K562 (cell line): ENCODE data around the gene RPUSD2. TPM values are rescaled to one million over a fixed set of nuclear protein-coding genes. Genes with fewer than 3 reads are reported as not detected.

Experiments used
- ETV6 ChIP-seq, 3 experiments: fragments of 150-350 bp in 1 of 3; sonication (generic) in 1 of 3; formaldehyde crosslinking in 1 of 3; IDR thresholded peaks; 2 replicates each; pipeline versions ENCODE4 v1.6.1 to v1.8.0; 2014 to 2022; ENCODE audit warnings: borderline replicate concordance in 2 of 3, low read depth in 2 of 3, antibody characterized with exemption in 1 of 3, low read length in 1 of 3, mild to moderate bottlenecking in 1 of 3, missing genetic modification reagents in 1 of 3
- HLTF ChIP-seq: fragments of 450-650 bp; IDR thresholded peaks from 2 replicates; pipeline ENCODE4 v1.6.1; 2016
- KLF13 ChIP-seq: fragments of 450-650 bp; IDR thresholded peaks from 2 replicates; pipeline ENCODE4 v1.6.1; 2016; ENCODE audit warnings: missing genetic modification characterization, low read depth, mild to moderate bottlenecking, missing compliant biosample characterization, moderate library complexity, borderline replicate concordance
- MBD2 ChIP-seq: sonication (generic); IDR thresholded peaks from 2 replicates; pipeline ENCODE4 v1.6.1; 2016; ENCODE audit warnings: low read depth, borderline replicate concordance
- NEUROD1 ChIP-seq: fragments of 150-350 bp; IDR thresholded peaks from 2 replicates; pipeline ENCODE4 v1.6.1; 2014; ENCODE audit warnings: borderline replicate concordance, low read length, low read depth; ENCODE audit not compliant: partially characterized antibody
- PML ChIP-seq: IDR thresholded peaks from 2 replicates; pipeline ENCODE4 v1.6.1; 2012; ENCODE audit warnings: low read length, inconsistent platforms
- POLR2AphosphoS2 ChIP-seq: IDR thresholded peaks from 2 replicates; pipeline ENCODE4 v1.6.1; 2012; ENCODE audit warnings: low read length, improper control_type of control experiment
- POLR2G ChIP-seq: fragments of 200-400 bp; formaldehyde crosslinking; IDR thresholded peaks from 2 replicates; pipeline ENCODE4 v1.6.1; 2017; ENCODE audit warnings: low read depth, mild to moderate bottlenecking, antibody characterized with exemption, low read length, moderate library complexity
- RBBP5 ChIP-seq: fragments of 200-600 bp; sonication (generic); IDR thresholded peaks from 2 replicates; pipeline ENCODE4 v1.6.1; 2012; ENCODE audit warnings: borderline replicate concordance, mild to moderate bottlenecking, low read length, control low read depth, inconsistent platforms; ENCODE audit not compliant: insufficient read depth, poor library complexity, severe bottlenecking
- SMAD2 ChIP-seq: fragments of 150-350 bp; IDR thresholded peaks from 2 replicates; pipeline ENCODE4 v1.6.1; 2014; ENCODE audit warnings: low read depth, mild to moderate bottlenecking, low read length
- SNIP1 ChIP-seq: fragments of 450-650 bp; IDR thresholded peaks from 2 replicates; pipeline ENCODE4 v1.7.1; 2017; ENCODE audit warnings: low read depth, mild to moderate bottlenecking
- SRF ChIP-seq, 2 experiments: fragments of 250-450, 450-650 bp in 1 of 2; sonication (Bioruptor Pico) in 1 of 2; sonication (generic) in 1 of 2; formaldehyde crosslinking; IDR thresholded peaks; 2 replicates each; pipeline versions ENCODE4 v1.5.0 to v1.5.1; 2020 to 2022; ENCODE audit warnings: mild to moderate bottlenecking in 1 of 2, missing genetic modification reagents in 1 of 2
- TCF7L2 ChIP-seq: fragments of 150-350 bp; IDR thresholded peaks from 2 replicates; pipeline ENCODE4 v1.6.1; 2016; ENCODE audit warnings: low read depth, mild to moderate bottlenecking, low read length, moderate library complexity
- TCFL5 ChIP-seq: fragments of 250-450 bp; sonication (Bioruptor Pico); conservative IDR thresholded peaks from 2 replicates; pipeline ENCODE4 v1.6.1; 2021; ENCODE audit warnings: mild to moderate bottlenecking, moderate library complexity, matching md5 sums
- ZBTB1 ChIP-seq: sonication (generic); formaldehyde crosslinking; IDR thresholded peaks from 2 replicates; pipeline ENCODE4 v1.8.1; 2023; ENCODE audit warnings: missing genetic modification reagents, low read depth, mild to moderate bottlenecking, borderline replicate concordance
- ZKSCAN8 ChIP-seq: fragments of 200-800 bp; sonication (Bioruptor generic); IDR thresholded peaks from 2 replicates; pipeline ENCODE4 v1.6.1; 2016; ENCODE audit warnings: missing genetic modification characterization, missing compliant biosample characterization
- ZNF354B ChIP-seq: fragments of 250-450 bp; sonication (Bioruptor Pico); IDR thresholded peaks from 2 replicates; pipeline ENCODE4 v1.4.0; 2020
- ZNF384 ChIP-seq: IDR thresholded peaks from 2 replicates; pipeline ENCODE4 v1.6.1; 2012; ENCODE audit warnings: low read depth, low read length, improper control_type of control experiment
- ZNF668 ChIP-seq: fragments of 250-450 bp; sonication (Bioruptor Pico); IDR thresholded peaks from 2 replicates; pipeline ENCODE4 v1.8.0; 2022; ENCODE audit warnings: mild to moderate bottlenecking, inconsistent platforms
- polyA plus RNA-seq, 8 experiments: library from polyadenylated mRNA; depleted of rRNA in 4 of 8; stranded (reverse) in 5 of 8; unstranded in 3 of 8; fragments of >200 nt; fragmentation: Nextera tagmentation in 2 of 8; fragmentation: Illumina TruSeq in 1 of 8; extraction: Ambion mirVana in 2 of 8; extraction: Trizol in 1 of 8; gene quantifications; 2 replicates each; pipeline versions ENCODE4 v1.2.1 to v1.2.3, GENCODE V29; 2011 to 2014; ENCODE audit warnings: inconsistent platforms in 1 of 8, missing spikeins in 1 of 8
- total RNA-seq, 7 experiments: library from RNA; depleted of rRNA in 6 of 7; stranded (reverse); fragments of >200 nt in 6 of 7; fragmentation: Illumina TruSeq in 2 of 7; extraction: Trizol in 2 of 7; gene quantifications; 2 replicates each; pipeline versions ENCODE4 v1.2.1 to v1.2.3, GENCODE V29; 2011 to 2021; ENCODE audit warnings: low replicate concordance in 1 of 7
- TF ChIP-seq, protein P1 (sequence below): sonication (generic); formaldehyde crosslinking; IDR thresholded peaks from 2 replicates; pipeline ENCODE4 v1.8.0; 2022; ENCODE audit warnings: mild to moderate bottlenecking, missing genetic modification reagents
- TF ChIP-seq, protein P2 (sequence below), 2 experiments: fragments of 150-350 bp in 1 of 2; IDR thresholded peaks; 2 replicates each; pipeline ENCODE4 v1.6.1; 2012 to 2016; ENCODE audit warnings: low read depth in 2 of 2, low read length in 2 of 2, mild to moderate bottlenecking in 1 of 2, moderate library complexity in 1 of 2
- TF ChIP-seq, protein P3 (sequence below): fragments of 250-450 bp; sonication (Bioruptor Pico); IDR thresholded peaks from 2 replicates; pipeline ENCODE4 v1.8.0; 2021; ENCODE audit warnings: moderate library complexity, mild to moderate bottlenecking, inconsistent platforms

Gene RPUSD2
- total and polyA plus RNA-seq, 9 of the 15 experiments (the other 6 are each of a cell fraction or from before 2014, with no cell fraction given): 3.7 to 30.2 (median 14.3) TPM

DNA sequence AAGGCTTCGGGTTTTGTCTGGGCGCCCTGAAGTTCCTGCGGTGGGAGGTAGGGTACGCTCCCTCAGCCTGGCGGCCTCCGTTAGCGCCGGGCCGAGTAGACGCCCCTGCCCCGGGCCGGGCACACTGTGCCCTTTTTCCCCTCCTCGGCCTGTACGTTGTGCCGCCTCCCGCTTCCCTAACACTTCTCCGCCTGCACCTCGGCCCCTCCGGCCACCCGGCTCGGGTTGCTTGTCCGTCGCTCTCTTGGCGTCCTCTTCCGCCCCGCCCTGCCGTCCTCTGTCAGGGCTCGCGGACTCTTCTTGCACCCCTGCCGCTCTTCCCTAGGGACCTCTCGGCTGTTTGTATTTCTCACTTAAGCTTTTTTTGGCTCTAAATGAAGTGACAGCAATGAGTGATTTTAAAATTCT is 25.3 kb downstream of the RPUSD2 start (continued):
- no peak for TF ChIP-seq MBD2
- no peak for TF ChIP-seq NEUROD1
- no peak for TF ChIP-seq TCF7L2
- TF ChIP-seq POLR2G: peak; percentile 84
- TF ChIP-seq, protein P1, sequence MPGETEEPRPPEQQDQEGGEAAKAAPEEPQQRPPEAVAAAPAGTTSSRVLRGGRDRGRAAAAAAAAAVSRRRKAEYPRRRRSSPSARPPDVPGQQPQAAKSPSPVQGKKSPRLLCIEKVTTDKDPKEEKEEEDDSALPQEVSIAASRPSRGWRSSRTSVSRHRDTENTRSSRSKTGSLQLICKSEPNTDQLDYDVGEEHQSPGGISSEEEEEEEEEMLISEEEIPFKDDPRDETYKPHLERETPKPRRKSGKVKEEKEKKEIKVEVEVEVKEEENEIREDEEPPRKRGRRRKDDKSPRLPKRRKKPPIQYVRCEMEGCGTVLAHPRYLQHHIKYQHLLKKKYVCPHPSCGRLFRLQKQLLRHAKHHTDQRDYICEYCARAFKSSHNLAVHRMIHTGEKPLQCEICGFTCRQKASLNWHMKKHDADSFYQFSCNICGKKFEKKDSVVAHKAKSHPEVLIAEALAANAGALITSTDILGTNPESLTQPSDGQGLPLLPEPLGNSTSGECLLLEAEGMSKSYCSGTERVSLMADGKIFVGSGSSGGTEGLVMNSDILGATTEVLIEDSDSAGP: no peak
- peak; percentile 97 for TF ChIP-seq RBBP5
- TF ChIP-seq PML: no peak
- TF ChIP-seq ZNF668 (CRISPR knock-in tag): no peak
- no peak for TF ChIP-seq TCFL5 (CRISPR knock-in tag)
- no peak for TF ChIP-seq SNIP1
- TF ChIP-seq HLTF: no peak
- TF ChIP-seq ZNF384: no peak
- TF ChIP-seq ZKSCAN8 (CRISPR knock-in tag): no peak
- no peak for TF ChIP-seq ETV6 (IDR thresholded peaks at IDR 0.05; ENCODE audit: borderline replicate concordance in 1 of 2, low read depth in 2 of 2, low read length in 1 of 2)
- no peak for TF ChIP-seq ETV6 (CRISPR knock-in tag; IDR thresholded peaks at IDR 0.05; ENCODE audit: borderline replicate concordance)
- TF ChIP-seq, protein P2, sequence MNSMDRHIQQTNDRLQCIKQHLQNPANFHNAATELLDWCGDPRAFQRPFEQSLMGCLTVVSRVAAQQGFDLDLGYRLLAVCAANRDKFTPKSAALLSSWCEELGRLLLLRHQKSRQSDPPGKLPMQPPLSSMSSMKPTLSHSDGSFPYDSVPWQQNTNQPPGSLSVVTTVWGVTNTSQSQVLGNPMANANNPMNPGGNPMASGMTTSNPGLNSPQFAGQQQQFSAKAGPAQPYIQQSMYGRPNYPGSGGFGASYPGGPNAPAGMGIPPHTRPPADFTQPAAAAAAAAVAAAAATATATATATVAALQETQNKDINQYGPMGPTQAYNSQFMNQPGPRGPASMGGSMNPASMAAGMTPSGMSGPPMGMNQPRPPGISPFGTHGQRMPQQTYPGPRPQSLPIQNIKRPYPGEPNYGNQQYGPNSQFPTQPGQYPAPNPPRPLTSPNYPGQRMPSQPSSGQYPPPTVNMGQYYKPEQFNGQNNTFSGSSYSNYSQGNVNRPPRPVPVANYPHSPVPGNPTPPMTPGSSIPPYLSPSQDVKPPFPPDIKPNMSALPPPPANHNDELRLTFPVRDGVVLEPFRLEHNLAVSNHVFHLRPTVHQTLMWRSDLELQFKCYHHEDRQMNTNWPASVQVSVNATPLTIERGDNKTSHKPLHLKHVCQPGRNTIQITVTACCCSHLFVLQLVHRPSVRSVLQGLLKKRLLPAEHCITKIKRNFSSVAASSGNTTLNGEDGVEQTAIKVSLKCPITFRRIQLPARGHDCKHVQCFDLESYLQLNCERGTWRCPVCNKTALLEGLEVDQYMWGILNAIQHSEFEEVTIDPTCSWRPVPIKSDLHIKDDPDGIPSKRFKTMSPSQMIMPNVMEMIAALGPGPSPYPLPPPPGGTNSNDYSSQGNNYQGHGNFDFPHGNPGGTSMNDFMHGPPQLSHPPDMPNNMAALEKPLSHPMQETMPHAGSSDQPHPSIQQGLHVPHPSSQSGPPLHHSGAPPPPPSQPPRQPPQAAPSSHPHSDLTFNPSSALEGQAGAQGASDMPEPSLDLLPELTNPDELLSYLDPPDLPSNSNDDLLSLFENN (IDR thresholded peaks at IDR 0.05; ENCODE audit: low read depth in 2 of 2, low read length in 2 of 2): no peak; a peak in 1 of 4 replicates
- TF ChIP-seq KLF13 (tag): no peak
- no peak for TF ChIP-seq SRF (CRISPR knock-in tag; IDR thresholded peaks at IDR 0.05)
- no peak for TF ChIP-seq POLR2AphosphoS2
- TF ChIP-seq SMAD2: no peak
- TF ChIP-seq ZBTB1: no peak
- TF ChIP-seq ZNF354B (CRISPR knock-in tag): no peak
- TF ChIP-seq, protein P3, sequence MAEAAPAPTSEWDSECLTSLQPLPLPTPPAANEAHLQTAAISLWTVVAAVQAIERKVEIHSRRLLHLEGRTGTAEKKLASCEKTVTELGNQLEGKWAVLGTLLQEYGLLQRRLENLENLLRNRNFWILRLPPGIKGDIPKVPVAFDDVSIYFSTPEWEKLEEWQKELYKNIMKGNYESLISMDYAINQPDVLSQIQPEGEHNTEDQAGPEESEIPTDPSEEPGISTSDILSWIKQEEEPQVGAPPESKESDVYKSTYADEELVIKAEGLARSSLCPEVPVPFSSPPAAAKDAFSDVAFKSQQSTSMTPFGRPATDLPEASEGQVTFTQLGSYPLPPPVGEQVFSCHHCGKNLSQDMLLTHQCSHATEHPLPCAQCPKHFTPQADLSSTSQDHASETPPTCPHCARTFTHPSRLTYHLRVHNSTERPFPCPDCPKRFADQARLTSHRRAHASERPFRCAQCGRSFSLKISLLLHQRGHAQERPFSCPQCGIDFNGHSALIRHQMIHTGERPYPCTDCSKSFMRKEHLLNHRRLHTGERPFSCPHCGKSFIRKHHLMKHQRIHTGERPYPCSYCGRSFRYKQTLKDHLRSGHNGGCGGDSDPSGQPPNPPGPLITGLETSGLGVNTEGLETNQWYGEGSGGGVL: no peak
